Effector memory CD4-positive, alpha-beta T cell (primary cell): ENCODE measurements around the gene CYP51A1.
A peak's percentile ranks its signal among the peaks of the same experiment; 100 is the strongest.
"Not testable (repeated sequence)": the region's sequence is repeated elsewhere in the genome, so short reads cannot be mapped to it uniquely, and the experiment has no call there.

Experiments used
- DNase-seq, 3 donors: peaks; one replicate each; pipeline ENCODE4 v3.0.0-alpha.2; 2020
- H3K27ac ChIP-seq: 2 replicates; pipeline ENCODE4 v1.7.0; 2013; ENCODE audit warnings: mild to moderate bottlenecking, low read length, moderate library complexity; ENCODE audit not compliant: insufficient read depth, poor library complexity, severe bottlenecking
- H3K27me3 ChIP-seq: replicated peaks from 2 replicates; pipeline ENCODE4 v1.7.0; 2013; ENCODE audit warnings: mild to moderate bottlenecking, low read length; ENCODE audit not compliant: insufficient read depth, control insufficient read depth, poor library complexity, severe bottlenecking
- H3K36me3 ChIP-seq: 2 replicates; pipeline ENCODE4 v1.7.0; 2013; ENCODE audit warnings: mild to moderate bottlenecking, low read length, moderate library complexity; ENCODE audit not compliant: control insufficient read depth, insufficient read depth
- H3K4me1 ChIP-seq: 2 replicates; pipeline ENCODE4 v1.7.0; 2013; ENCODE audit warnings: low read length, mild to moderate bottlenecking; ENCODE audit not compliant: control insufficient read depth, insufficient read depth, poor library complexity, severe bottlenecking
- H3K4me3 ChIP-seq: 2 replicates; pipeline ENCODE4 v1.7.0; 2013; ENCODE audit warnings: low read length, low read depth, mild to moderate bottlenecking; ENCODE audit not compliant: insufficient read depth, poor library complexity, severe bottlenecking
- H3K9me3 ChIP-seq: 2 replicates; pipeline ENCODE4 v1.7.0; 2013; ENCODE audit warnings: mild to moderate bottlenecking, low read length, moderate library complexity; ENCODE audit not compliant: control insufficient read depth

Gene CYP51A1

DNA sequence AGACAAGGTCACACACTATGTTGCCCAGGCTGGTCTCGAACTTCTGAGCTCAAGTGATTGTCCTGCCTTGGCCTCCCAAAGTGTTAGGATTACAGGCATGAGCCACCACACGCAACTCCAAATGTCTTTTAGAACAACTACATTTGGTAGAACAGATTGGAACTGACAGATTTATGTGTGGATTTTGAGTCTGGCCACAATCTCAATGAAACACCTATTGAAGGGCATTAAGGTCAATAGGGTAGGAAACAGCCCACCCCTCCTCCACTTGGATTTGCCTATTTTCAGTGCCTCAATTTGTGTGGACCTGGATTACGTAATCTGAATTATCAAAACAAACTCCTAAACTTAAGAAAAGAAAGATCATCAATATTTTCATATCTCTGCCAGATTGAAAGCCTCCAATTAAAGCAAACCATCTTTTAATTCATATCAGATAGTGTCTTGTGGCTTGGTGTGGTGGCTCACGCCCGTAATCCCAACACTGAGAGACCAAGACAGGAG is 15.5 kb upstream of the CYP51A1 start:
- H3K27me3 ChIP-seq: no peaks in the 10 kb centered on the region
- no peaks in the 10 kb centered on the region for H3K4me1 ChIP-seq
- DNase-seq: no peak
- no peaks in the 10 kb centered on the region for H3K9me3 ChIP-seq
- no peak overlapping the region for H3K4me3 ChIP-seq
- no peak overlapping the region for H3K27ac ChIP-seq
- no peaks in the 10 kb centered on the region for H3K36me3 ChIP-seq

DNA sequence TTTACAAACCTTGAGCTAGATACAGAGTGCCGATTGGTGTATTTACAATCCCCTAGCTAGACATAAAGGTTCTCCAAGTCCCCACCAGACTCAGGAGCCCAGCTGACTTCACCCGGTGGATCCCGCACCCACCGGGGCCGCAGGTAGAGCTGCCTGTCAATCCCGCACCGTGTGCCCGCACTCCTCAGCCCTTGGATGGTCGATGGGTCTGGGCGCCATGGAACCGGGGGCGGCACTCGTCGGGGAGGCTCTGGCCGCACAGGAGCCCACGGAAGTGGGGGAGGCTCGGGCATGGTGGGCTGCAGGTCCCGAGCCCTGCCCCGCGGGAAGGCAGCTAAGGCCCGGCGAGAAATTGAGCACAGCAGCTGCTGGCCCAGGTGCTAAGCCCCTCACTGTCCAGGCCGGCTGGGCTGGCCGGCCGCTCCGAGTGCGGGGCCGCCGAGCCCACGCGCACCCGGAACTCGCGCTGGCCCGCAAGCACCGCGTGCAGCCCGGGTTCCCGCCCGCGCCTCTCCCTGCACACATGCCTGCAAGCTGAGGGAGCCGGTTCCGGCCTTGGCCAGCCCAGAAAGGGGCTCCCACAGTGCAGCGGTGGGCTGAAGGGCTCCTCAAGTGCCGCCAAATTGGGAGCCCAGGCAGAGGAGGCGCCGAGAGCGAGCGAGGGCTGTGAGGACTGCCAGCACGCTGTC is 9.1 kb upstream of the CYP51A1 start:
- H3K27ac ChIP-seq, DNase-seq, H3K4me3 ChIP-seq, H3K27me3 ChIP-seq, H3K36me3 ChIP-seq, H3K9me3 ChIP-seq, H3K4me1 ChIP-seq: not testable (repeated sequence)

DNA sequence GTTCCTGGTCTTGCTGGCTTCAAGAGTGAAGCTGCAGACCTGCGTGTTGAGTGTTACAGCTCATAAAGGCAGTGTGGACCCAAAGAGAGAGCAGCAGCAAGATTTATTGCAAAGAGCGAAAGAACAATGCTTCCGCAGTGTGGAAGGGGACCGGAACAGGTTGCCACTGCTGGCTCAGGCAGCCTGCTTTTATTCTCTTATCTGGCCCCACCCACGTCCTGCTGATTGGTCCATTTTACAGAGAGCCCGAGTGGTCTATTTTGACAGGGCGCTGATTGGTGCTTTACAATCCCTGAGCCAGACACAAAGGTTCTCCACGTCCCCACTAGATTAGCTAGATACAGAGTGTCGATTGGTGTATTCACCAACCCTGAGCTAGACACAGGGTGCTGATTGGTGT is 8.5 kb upstream of the CYP51A1 start:
- H3K9me3 ChIP-seq, H3K36me3 ChIP-seq, H3K4me3 ChIP-seq, H3K27me3 ChIP-seq, DNase-seq, H3K4me1 ChIP-seq, H3K27ac ChIP-seq: not testable (repeated sequence)

DNA sequence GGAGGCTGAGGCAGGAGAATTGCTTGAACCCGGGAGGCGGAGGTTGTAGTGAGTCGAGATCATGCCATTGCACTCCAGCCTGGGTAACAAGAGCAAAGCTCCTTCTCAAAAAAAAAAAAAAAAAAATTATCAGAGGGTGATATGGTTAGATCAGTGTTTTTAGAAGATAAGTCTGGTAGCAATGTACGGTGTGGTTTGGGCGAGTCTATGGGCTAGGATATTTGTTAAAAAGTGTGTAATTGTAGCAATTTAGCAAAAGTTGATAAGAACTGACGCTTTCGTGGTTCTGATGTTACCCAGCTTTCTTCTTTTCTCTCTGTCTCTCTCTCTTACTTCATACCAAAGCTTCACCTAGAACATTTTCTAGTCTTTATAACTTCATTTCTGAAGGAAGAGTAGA is 6.9 kb upstream of the CYP51A1 start:
- H3K27ac ChIP-seq: no peak overlapping the region
- no peak overlapping the region for H3K4me3 ChIP-seq
- H3K27me3 ChIP-seq: no peaks in the 10 kb centered on the region
- DNase-seq: no peak
- H3K36me3 ChIP-seq: no peaks in the 10 kb centered on the region
- H3K4me1 ChIP-seq: no peaks in the 10 kb centered on the region
- H3K9me3 ChIP-seq: no peaks in the 10 kb centered on the region

DNA sequence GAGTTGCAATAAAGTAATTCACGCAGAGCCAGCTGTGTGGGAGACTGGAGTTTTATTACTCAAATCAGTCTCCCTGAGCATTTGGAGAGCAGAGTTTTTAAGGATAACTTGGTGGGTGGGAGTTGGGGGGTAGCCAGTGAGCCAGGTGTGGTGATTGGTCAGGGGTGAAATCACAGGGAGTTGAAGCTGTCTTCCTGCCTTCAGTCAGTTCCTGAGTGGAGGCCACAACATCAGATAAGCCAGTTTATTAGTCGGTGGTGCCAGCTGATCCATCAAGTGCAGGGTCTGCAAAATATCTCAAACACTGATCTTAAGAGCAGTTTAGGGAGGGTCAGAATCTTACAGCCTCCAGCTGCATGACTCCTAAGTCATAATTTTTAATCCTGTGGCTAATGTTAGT is 3.3 kb upstream of the CYP51A1 start:
- H3K27me3 ChIP-seq: no peaks in the 10 kb centered on the region
- H3K4me3 ChIP-seq: no peak overlapping the region
- peaks cover 9% of the 10 kb centered on the region for H3K4me1 ChIP-seq
- DNase-seq: no peak
- no peaks in the 10 kb centered on the region for H3K9me3 ChIP-seq
- H3K27ac ChIP-seq: no peak overlapping the region
- H3K36me3 ChIP-seq: no peaks in the 10 kb centered on the region

DNA sequence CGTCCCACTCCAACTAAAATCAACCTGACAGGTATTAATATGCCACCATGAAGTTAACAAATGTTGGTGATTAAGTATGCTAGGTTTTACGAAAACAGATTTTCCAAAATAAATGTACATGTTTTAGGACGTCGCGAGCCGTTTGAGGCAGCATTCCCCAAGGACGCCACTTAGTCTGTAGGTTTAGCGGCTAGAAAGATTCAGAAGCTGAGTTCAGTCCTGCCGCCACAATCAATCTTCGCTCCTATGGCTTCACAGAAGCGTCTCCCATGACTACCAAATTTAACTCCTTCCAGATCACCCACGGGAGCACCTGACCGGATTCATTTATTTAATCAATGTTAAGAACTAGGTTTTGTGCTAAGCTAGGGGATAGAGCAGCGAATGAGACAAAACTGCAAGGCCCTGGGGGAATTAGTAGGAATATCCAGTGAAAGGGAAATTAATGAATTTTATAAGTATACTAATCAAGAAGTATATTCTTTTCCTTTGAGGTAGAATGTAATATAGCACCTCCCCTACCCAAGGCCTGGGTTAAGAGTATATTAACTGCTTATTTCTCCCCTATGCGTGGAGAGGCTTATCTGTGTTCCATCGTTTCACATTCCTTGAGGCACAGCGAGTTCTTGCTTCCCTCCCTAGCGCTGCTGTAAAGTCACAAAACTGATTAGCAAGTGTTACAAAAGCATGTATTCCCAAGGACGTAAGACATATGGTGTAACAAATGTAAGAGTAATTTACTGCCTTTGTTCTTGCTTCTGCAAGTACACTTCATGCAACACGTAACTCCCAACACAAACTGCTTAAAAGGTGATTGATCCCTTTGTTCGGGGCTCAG is 994 bp upstream of the CYP51A1 start:
- no peaks in the 10 kb centered on the region for H3K27me3 ChIP-seq
- H3K9me3 ChIP-seq: no peaks in the 10 kb centered on the region
- peaks cover 9% of the 10 kb centered on the region for H3K4me1 ChIP-seq
- H3K4me3 ChIP-seq: peak overlapping the region; percentile 95
- DNase-seq: no peak
- H3K36me3 ChIP-seq: no peaks in the 10 kb centered on the region
- H3K27ac ChIP-seq: peak overlapping the region; percentile 86

DNA sequence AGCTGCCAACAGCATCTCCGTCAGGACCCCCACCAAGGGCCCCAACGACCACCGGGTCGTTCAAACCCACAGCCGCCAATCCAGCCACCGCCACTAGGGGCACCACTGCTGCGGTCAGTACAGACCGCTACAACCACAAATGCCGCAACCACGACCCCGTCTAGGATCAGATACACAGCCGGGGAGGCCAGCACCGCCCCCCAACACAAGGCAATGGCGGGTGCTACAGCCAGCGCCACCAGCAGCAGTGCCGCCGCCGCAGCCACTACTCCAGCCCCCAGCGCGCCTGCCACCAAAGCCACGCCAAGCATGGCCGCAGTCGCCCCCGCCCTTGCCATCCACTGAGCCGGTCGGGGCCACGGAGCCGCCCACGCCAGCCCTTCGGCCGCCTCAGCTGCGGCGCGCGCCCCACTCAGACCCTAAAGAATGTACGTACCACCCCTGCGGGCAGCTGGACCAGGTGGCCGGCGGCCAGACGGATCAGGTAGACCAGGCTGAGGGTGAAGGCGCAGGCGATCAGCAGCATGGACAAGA is 473 bp downstream of the CYP51A1 start:
- H3K27ac ChIP-seq: peak overlapping the region; percentile 86
- DNase-seq: peak; percentile 44 to 58 (median 56)
- peak overlapping the region; percentile 95 for H3K4me3 ChIP-seq
- H3K9me3 ChIP-seq: no peaks in the 10 kb centered on the region
- no peaks in the 10 kb centered on the region for H3K27me3 ChIP-seq
- H3K36me3 ChIP-seq: peaks cover under 1% of the 10 kb centered on the region
- H3K4me1 ChIP-seq: peaks cover 9% of the 10 kb centered on the region

DNA sequence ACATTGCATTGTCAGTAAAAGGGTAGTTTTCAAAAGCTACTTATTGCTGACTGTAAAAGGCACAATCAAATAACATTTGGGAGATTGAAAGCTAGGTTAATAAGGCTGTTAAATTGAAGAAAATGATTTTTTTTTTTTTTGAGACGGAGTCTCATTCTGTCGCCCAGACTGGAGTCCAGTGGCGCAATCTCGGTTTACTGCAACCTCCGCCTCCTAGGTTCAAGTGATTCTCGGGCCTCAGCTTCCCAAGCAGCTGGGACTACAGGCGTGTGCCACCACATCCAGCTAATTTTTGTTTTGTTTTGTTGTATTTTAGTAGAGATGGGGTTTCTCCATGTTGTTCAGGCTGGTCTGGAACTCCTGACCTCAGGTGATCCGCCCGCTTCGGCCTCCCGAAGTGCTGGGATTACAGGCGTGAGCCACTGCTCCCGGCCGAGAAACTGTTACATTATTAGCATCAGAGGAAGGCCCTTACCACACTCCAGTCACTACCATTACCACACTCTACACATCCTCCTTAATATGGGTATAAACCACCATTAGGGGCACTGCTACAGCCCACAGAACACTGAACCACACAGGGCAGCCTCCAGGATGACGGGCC is 1.0 kb downstream of the CYP51A1 start:
- Histone ChIP-seq H3K27ac (peak overlapping the region; percentile 86), H3K9me3 (no peaks in the 10 kb centered on the region), H3K27me3 (no peaks in the 10 kb centered on the region), H3K4me1 (peaks cover 9% of the 10 kb centered on the region), H3K36me3 (peaks cover 5% of the 10 kb centered on the region), H3K4me3 (peak overlapping the region; percentile 95)
- no peak for DNase-seq

DNA sequence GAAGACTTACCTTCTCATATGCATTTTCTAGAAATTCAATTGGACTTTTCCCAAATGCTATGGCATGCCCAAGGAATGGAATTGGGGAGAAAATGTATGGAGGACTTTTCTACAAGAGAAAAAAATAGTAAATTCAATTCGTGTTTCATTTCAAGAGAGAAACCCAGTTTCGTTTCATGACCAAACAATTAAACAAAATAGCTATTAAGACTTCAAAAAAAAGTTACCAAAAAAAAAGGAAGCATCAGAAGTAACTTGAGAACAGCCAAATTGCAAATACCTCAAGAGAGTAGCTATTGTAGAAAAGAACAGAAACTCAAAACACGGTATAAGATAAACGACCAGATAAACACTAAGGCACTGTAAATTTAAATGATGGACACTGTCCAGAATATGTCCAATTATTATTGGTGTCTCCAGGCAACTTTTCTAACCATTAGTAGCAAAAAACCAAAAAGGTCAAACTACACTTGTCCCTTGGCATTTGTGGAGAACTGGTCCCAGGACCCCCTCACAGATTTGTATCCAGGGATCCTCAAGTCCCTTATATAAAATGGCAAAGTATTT is 2.4 kb downstream of the CYP51A1 start:
- Histone ChIP-seq H3K27me3 (no peaks in the 10 kb centered on the region), H3K27ac (no peak overlapping the region), H3K4me1 (peaks cover 9% of the 10 kb centered on the region), H3K4me3 (no peak overlapping the region), H3K36me3 (peaks cover 5% of the 10 kb centered on the region), H3K9me3 (no peaks in the 10 kb centered on the region)
- DNase-seq: no peak
